K562 (cell line): ENCODE data around the gene GRIK5. TPM values are rescaled to one million over a fixed set of nuclear protein-coding genes. Genes with fewer than 3 reads are reported as not detected.
A peak's percentile ranks its signal among the peaks of the same experiment; 100 is the strongest.

Source experiments
- CBFA2T3 ChIP-seq: fragments of 450-650 bp; IDR thresholded peaks from 2 replicates; pipeline ENCODE4 v1.6.1; 2017
- CCAR2 ChIP-seq: fragments of 200-400 bp; formaldehyde crosslinking; IDR thresholded peaks from 2 replicates; pipeline ENCODE4 v1.6.1; 2017; ENCODE audit warnings: mild to moderate bottlenecking, low read depth, low read length
- CHCHD3 ChIP-seq: fragments of 250-450 bp; sonication (Bioruptor Pico); IDR thresholded peaks from 2 replicates; pipeline ENCODE4 v2.1.2; 2022; ENCODE audit warnings: mild to moderate bottlenecking
- DACH1 ChIP-seq: fragments of 450-650 bp; IDR thresholded peaks from 2 replicates; pipeline ENCODE4 v1.6.1; 2018; ENCODE audit not compliant: partially characterized antibody
- ELF1 ChIP-seq: fragments of 200-800 bp; sonication (Bioruptor generic); IDR thresholded peaks from 2 replicates; pipeline ENCODE4 v1.6.1; 2016; ENCODE audit warnings: missing genetic modification characterization, missing compliant biosample characterization
- ELF4 ChIP-seq: fragments of 450-650 bp; formaldehyde crosslinking; IDR thresholded peaks from 2 replicates; pipeline ENCODE4 v1.4.0; 2022; ENCODE audit warnings: missing genetic modification characterization
- ETS2 ChIP-seq: IDR thresholded peaks from 2 replicates; pipeline ENCODE4 v1.6.1; 2016; ENCODE audit warnings: borderline replicate concordance, missing genetic modification characterization, mild to moderate bottlenecking, moderate library complexity, missing compliant biosample characterization; ENCODE audit not compliant: poor library complexity, severe bottlenecking
- GTF2F1 ChIP-seq: IDR thresholded peaks from 2 replicates; pipeline ENCODE4 v1.6.1; 2011; ENCODE audit warnings: low read depth, low read length, improper control_type of control experiment
- HDAC2 ChIP-seq: fragments of 450-650 bp; IDR thresholded peaks from 2 replicates; pipeline ENCODE4 v1.6.1; 2016; ENCODE audit warnings: mild to moderate bottlenecking
- NCOA2 ChIP-seq, 2 experiments: fragments of 450-650 bp; IDR thresholded peaks; 2 replicates each; pipeline ENCODE4 v1.6.1; 2018; ENCODE audit warnings: mild to moderate bottlenecking in 2 of 2, moderate library complexity in 1 of 2; ENCODE audit not compliant: partially characterized antibody in 2 of 2
- NCOA4 ChIP-seq: fragments of 450-650 bp; IDR thresholded peaks from 2 replicates; pipeline ENCODE4 v1.6.1; 2018; ENCODE audit warnings: mild to moderate bottlenecking; ENCODE audit not compliant: partially characterized antibody
- PYGO2 ChIP-seq: fragments of 450-650 bp; IDR thresholded peaks from 2 replicates; pipeline ENCODE4 v1.6.1; 2016; ENCODE audit warnings: mild to moderate bottlenecking, missing genetic modification characterization, moderate library complexity, missing compliant biosample characterization
- SMAD3 ChIP-seq: fragments of 450-650 bp; formaldehyde crosslinking; conservative IDR thresholded peaks from 2 replicates; pipeline ENCODE4 v1.4.0; 2020; ENCODE audit warnings: mild to moderate bottlenecking
- SRF ChIP-seq, 2 experiments: fragments of 250-450, 450-650 bp in 1 of 2; sonication (Bioruptor Pico) in 1 of 2; sonication (generic) in 1 of 2; formaldehyde crosslinking; IDR thresholded peaks; 2 replicates each; pipeline versions ENCODE4 v1.5.0 to v1.5.1; 2020 to 2022; ENCODE audit warnings: mild to moderate bottlenecking in 1 of 2, missing genetic modification reagents in 1 of 2
- ZNF133 ChIP-seq: fragments of 250-450 bp; sonication (Bioruptor Pico); IDR thresholded peaks from 2 replicates; pipeline ENCODE4 v1.4.0; 2020; ENCODE audit warnings: mild to moderate bottlenecking
- ZNF41 ChIP-seq: fragments of 250-450 bp; sonication (Bioruptor Pico); conservative IDR thresholded peaks from 2 replicates; pipeline ENCODE4 v1.4.0; 2020; ENCODE audit warnings: mild to moderate bottlenecking
- polyA plus RNA-seq, 8 experiments: library from polyadenylated mRNA; depleted of rRNA in 4 of 8; stranded (reverse) in 5 of 8; unstranded in 3 of 8; fragments of >200 nt; fragmentation: Nextera tagmentation in 2 of 8; fragmentation: Illumina TruSeq in 1 of 8; extraction: Ambion mirVana in 2 of 8; extraction: Trizol in 1 of 8; gene quantifications; 2 replicates each; pipeline versions ENCODE4 v1.2.1 to v1.2.3, GENCODE V29; 2011 to 2014; ENCODE audit warnings: inconsistent platforms in 1 of 8, missing spikeins in 1 of 8
- total RNA-seq, 7 experiments: library from RNA; depleted of rRNA in 6 of 7; stranded (reverse); fragments of >200 nt in 6 of 7; fragmentation: Illumina TruSeq in 2 of 7; extraction: Trizol in 2 of 7; gene quantifications; 2 replicates each; pipeline versions ENCODE4 v1.2.1 to v1.2.3, GENCODE V29; 2011 to 2021; ENCODE audit warnings: low replicate concordance in 1 of 7
- TF ChIP-seq, protein P1 (sequence below): fragments of 450-650 bp; IDR thresholded peaks from 2 replicates; pipeline ENCODE4 v1.6.1; 2018; ENCODE audit not compliant: partially characterized antibody
- TF ChIP-seq, protein P2 (sequence below): fragments of 450-650 bp; IDR thresholded peaks from 2 replicates; pipeline ENCODE4 v1.6.1; 2016; ENCODE audit warnings: low read depth, mild to moderate bottlenecking, moderate library complexity
- TF ChIP-seq, protein P3 (sequence below): sonication (generic); formaldehyde crosslinking; IDR thresholded peaks from 2 replicates; pipeline ENCODE4 v1.8.0; 2022; ENCODE audit warnings: missing genetic modification reagents, mild to moderate bottlenecking, borderline replicate concordance
- TF ChIP-seq, protein P4 (sequence below): sonication (generic); formaldehyde crosslinking; IDR thresholded peaks from 2 replicates; pipeline ENCODE4 v1.8.1; 2023; ENCODE audit warnings: mild to moderate bottlenecking, missing genetic modification reagents, moderate library complexity
- TF ChIP-seq, protein P5 (sequence below): fragments of 450-650 bp; IDR thresholded peaks from 2 replicates; pipeline ENCODE4 v1.6.1; 2016; ENCODE audit warnings: missing biosample characterization, missing genetic modification characterization

The GRIK5 gene
- total and polyA plus RNA-seq, 9 of the 15 experiments (the other 6 are each of a cell fraction or from before 2014, with no cell fraction given) = 0.04 to 0.55 (median 0.27) TPM; not detected in 2

DNA sequence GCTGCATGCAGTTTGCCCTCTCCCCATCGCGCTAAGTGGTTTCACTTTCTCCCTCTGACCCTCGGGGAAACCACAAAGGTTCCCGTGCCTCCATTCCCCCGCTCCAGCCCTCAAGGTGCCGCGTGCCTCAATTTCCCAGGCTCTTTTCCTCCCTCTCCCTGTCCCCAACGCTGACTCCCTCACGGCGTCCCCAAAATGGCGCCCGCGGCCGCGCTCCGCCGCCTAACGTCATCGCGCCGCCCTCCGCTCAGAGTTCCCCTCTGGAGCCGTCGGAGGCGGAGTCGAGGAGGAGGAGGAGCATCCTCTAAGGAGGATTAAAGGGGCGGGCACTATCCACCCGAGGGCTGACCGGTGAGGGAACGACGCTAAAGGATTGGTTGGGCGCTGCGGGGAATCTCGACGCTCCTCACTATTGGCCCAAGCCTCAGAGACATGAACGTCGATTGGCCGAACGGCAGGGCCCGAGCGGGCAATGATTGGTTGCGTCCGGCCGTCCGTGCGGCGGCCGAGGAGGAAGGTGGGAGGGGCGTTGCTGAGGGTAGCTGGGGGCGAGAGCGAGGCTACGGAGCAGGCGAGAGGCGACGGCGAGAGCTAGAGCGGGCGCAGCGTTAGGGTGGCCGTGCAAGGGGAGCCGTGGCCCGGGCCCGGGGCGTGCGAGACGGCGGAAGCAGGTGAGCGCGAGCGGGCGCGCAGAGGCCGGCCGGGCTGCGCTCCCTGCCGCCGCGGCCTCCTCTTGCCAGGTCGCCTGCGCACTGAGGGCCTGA, 5.8 kb upstream of the GRIK5 start, which contains the start of gene ZNF574 (continued):
- TF ChIP-seq, protein P1, sequence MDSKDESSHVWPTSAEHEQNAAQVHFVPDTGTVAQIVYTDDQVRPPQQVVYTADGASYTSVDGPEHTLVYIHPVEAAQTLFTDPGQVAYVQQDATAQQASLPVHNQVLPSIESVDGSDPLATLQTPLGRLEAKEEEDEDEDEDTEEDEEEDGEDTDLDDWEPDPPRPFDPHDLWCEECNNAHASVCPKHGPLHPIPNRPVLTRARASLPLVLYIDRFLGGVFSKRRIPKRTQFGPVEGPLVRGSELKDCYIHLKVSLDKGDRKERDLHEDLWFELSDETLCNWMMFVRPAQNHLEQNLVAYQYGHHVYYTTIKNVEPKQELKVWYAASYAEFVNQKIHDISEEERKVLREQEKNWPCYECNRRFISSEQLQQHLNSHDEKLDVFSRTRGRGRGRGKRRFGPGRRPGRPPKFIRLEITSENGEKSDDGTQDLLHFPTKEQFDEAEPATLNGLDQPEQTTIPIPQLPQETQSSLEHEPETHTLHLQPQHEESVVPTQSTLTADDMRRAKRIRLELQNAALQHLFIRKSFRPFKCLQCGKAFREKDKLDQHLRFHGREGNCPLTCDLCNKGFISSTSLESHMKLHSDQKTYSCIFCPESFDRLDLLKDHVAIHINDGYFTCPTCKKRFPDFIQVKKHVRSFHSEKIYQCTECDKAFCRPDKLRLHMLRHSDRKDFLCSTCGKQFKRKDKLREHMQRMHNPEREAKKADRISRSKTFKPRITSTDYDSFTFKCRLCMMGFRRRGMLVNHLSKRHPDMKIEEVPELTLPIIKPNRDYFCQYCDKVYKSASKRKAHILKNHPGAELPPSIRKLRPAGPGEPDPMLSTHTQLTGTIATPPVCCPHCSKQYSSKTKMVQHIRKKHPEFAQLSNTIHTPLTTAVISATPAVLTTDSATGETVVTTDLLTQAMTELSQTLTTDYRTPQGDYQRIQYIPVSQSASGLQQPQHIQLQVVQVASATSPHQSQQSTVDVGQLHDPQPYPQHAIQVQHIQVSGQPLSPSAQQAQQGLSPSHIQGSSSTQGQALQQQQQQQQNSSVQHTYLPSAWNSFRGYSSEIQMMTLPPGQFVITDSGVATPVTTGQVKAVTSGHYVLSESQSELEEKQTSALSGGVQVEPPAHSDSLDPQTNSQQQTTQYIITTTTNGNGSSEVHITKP = no peak
- TF ChIP-seq SRF (CRISPR knock-in tag; IDR thresholded peaks at IDR 0.05) (no peak), DACH1 (no peak), NCOA4 (no peak), ZNF133 (CRISPR knock-in tag) (no peak), SMAD3 (CRISPR knock-in tag) (no peak), NCOA2 (IDR thresholded peaks at IDR 0.05; ENCODE audit: partially characterized antibody in 2 of 2) (no peak), CBFA2T3 (no peak), HDAC2 (no peak; the same call in 1 of the 2 replicates), PYGO2 (tag) (no peak), ZNF41 (CRISPR knock-in tag) (no peak), CHCHD3 (peak; percentile 35; the same call in 1 of the 2 replicates), CCAR2 (no peak), ELF4 (CRISPR knock-in tag) (peak; percentile 92), ELF1 (tag) (no peak), GTF2F1 (peak; percentile 69; the same call in 1 of the 2 replicates), ETS2 (tag) (no peak)
- TF ChIP-seq, protein P2, sequence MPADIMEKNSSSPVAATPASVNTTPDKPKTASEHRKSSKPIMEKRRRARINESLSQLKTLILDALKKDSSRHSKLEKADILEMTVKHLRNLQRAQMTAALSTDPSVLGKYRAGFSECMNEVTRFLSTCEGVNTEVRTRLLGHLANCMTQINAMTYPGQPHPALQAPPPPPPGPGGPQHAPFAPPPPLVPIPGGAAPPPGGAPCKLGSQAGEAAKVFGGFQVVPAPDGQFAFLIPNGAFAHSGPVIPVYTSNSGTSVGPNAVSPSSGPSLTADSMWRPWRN = no peak
- TF ChIP-seq, protein P3, sequence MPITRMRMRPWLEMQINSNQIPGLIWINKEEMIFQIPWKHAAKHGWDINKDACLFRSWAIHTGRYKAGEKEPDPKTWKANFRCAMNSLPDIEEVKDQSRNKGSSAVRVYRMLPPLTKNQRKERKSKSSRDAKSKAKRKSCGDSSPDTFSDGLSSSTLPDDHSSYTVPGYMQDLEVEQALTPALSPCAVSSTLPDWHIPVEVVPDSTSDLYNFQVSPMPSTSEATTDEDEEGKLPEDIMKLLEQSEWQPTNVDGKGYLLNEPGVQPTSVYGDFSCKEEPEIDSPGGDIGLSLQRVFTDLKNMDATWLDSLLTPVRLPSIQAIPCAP (CRISPR knock-in tag) = no peak
- TF ChIP-seq, protein P4, sequence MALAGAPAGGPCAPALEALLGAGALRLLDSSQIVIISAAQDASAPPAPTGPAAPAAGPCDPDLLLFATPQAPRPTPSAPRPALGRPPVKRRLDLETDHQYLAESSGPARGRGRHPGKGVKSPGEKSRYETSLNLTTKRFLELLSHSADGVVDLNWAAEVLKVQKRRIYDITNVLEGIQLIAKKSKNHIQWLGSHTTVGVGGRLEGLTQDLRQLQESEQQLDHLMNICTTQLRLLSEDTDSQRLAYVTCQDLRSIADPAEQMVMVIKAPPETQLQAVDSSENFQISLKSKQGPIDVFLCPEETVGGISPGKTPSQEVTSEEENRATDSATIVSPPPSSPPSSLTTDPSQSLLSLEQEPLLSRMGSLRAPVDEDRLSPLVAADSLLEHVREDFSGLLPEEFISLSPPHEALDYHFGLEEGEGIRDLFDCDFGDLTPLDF = no peak
- TF ChIP-seq, protein P5, sequence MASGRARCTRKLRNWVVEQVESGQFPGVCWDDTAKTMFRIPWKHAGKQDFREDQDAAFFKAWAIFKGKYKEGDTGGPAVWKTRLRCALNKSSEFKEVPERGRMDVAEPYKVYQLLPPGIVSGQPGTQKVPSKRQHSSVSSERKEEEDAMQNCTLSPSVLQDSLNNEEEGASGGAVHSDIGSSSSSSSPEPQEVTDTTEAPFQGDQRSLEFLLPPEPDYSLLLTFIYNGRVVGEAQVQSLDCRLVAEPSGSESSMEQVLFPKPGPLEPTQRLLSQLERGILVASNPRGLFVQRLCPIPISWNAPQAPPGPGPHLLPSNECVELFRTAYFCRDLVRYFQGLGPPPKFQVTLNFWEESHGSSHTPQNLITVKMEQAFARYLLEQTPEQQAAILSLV (tag) = no peak
